WTC11 (cell line): ENCODE results near the gene NDUFS5. TPM values are rescaled to one million over a fixed set of nuclear protein-coding genes. Genes with fewer than 3 reads are reported as not detected.

Source experiments
- AFF4 ChIP-seq: sonication (generic); formaldehyde crosslinking; IDR thresholded peaks from 2 replicates; pipeline ENCODE4 v1.8.1; 2023; ENCODE audit warnings: mild to moderate bottlenecking, missing genetic modification reagents, borderline replicate concordance
- ATF3 ChIP-seq: sonication (generic); formaldehyde crosslinking; conservative IDR thresholded peaks from 2 replicates; pipeline ENCODE4 v1.8.1; 2022; ENCODE audit warnings: mild to moderate bottlenecking, missing genetic modification reagents
- ESRRA ChIP-seq: sonication (generic); formaldehyde crosslinking; IDR thresholded peaks from 2 replicates; pipeline ENCODE4 v1.8.1; 2022; ENCODE audit warnings: mild to moderate bottlenecking, missing genetic modification reagents, borderline replicate concordance
- ETV6 ChIP-seq: sonication (generic); formaldehyde crosslinking; IDR thresholded peaks from 2 replicates; pipeline ENCODE4 v1.8.1; 2022; ENCODE audit warnings: mild to moderate bottlenecking, missing genetic modification reagents
- FOXK1 ChIP-seq: sonication (generic); formaldehyde crosslinking; IDR thresholded peaks from 2 replicates; pipeline ENCODE4 v1.8.0; 2022; ENCODE audit warnings: mild to moderate bottlenecking, moderate library complexity, missing genetic modification reagents
- FOXP1 ChIP-seq: sonication (generic); formaldehyde crosslinking; IDR thresholded peaks from 2 replicates; pipeline ENCODE4 v1.8.0; 2022; ENCODE audit warnings: missing genetic modification reagents, mild to moderate bottlenecking, moderate library complexity, borderline replicate concordance
- IRF1 ChIP-seq: sonication (generic); formaldehyde crosslinking; IDR thresholded peaks from 2 replicates; pipeline ENCODE4 v1.8.0; 2023; ENCODE audit warnings: missing genetic modification reagents
- IRF2 ChIP-seq: sonication (generic); formaldehyde crosslinking; IDR thresholded peaks from 2 replicates; pipeline ENCODE4 v1.8.0; 2022; ENCODE audit warnings: low read depth, missing genetic modification reagents, borderline replicate concordance
- JAZF1 ChIP-seq: fragments of 250-450 bp; sonication (Bioruptor Pico); IDR thresholded peaks from 2 replicates; pipeline ENCODE4 v1.9.0; 2021; ENCODE audit warnings: moderate library complexity, mild to moderate bottlenecking, inconsistent platforms
- NFE2L1 ChIP-seq: sonication (generic); formaldehyde crosslinking; IDR thresholded peaks from 2 replicates; pipeline ENCODE4 v1.8.1; 2023; ENCODE audit warnings: missing genetic modification reagents
- NFYB ChIP-seq: sonication (generic); formaldehyde crosslinking; conservative IDR thresholded peaks from 2 replicates; pipeline ENCODE4 v1.8.0; 2022; ENCODE audit warnings: low read depth, missing genetic modification reagents
- NR2C2 ChIP-seq: sonication (generic); formaldehyde crosslinking; IDR thresholded peaks from 2 replicates; pipeline ENCODE4 v1.8.0; 2022; ENCODE audit warnings: mild to moderate bottlenecking, missing genetic modification reagents
- PRRX2 ChIP-seq: fragments of 250-450 bp; sonication (Bioruptor Pico); IDR thresholded peaks from 2 replicates; pipeline ENCODE4 v1.8.0; 2021; ENCODE audit warnings: mild to moderate bottlenecking
- RELA ChIP-seq: sonication (generic); formaldehyde crosslinking; IDR thresholded peaks from 2 replicates; pipeline ENCODE4 v1.8.1; 2022; ENCODE audit warnings: missing genetic modification reagents, mild to moderate bottlenecking, borderline replicate concordance
- SOX15 ChIP-seq: fragments of 250-450 bp; sonication (Bioruptor Pico); IDR thresholded peaks from 2 replicates; pipeline ENCODE4 v1.9.0; 2021; ENCODE audit warnings: mild to moderate bottlenecking
- SP1 ChIP-seq: sonication (generic); formaldehyde crosslinking; conservative IDR thresholded peaks from 2 replicates; pipeline ENCODE4 v1.8.1; 2022; ENCODE audit warnings: missing genetic modification reagents
- TEAD1 ChIP-seq: sonication (generic); formaldehyde crosslinking; IDR thresholded peaks from 2 replicates; pipeline ENCODE4 v1.8.0; 2022; ENCODE audit warnings: mild to moderate bottlenecking, missing genetic modification reagents
- TEAD4 ChIP-seq: sonication (generic); formaldehyde crosslinking; IDR thresholded peaks from 2 replicates; pipeline ENCODE4 v1.8.0; 2022; ENCODE audit warnings: mild to moderate bottlenecking, missing genetic modification reagents
- TP53 ChIP-seq: sonication (generic); formaldehyde crosslinking; IDR thresholded peaks from 2 replicates; pipeline ENCODE4 v1.8.1; 2023; ENCODE audit warnings: mild to moderate bottlenecking, missing genetic modification reagents
- ZBTB43 ChIP-seq: sonication (generic); formaldehyde crosslinking; IDR thresholded peaks from 2 replicates; pipeline ENCODE4 v1.8.1; 2023; ENCODE audit warnings: mild to moderate bottlenecking, missing genetic modification reagents
- ZNF281 ChIP-seq: sonication (generic); formaldehyde crosslinking; IDR thresholded peaks from 2 replicates; pipeline ENCODE4 v1.8.0; 2023; ENCODE audit warnings: mild to moderate bottlenecking, missing genetic modification reagents
- ZNF512 ChIP-seq: sonication (generic); formaldehyde crosslinking; IDR thresholded peaks from 2 replicates; pipeline ENCODE4 v1.8.1; 2022; ENCODE audit warnings: missing genetic modification reagents, borderline replicate concordance
- ZNF532 ChIP-seq: fragments of 250-450 bp; sonication (Bioruptor Pico); IDR thresholded peaks from 2 replicates; pipeline ENCODE4 v1.9.0; 2021; ENCODE audit warnings: mild to moderate bottlenecking, borderline replicate concordance
- total RNA-seq: library from RNA; stranded (reverse); gene quantifications from 3 replicates; pipeline ENCODE4 v1.2.3, GENCODE V29; 2021

Gene NDUFS5
- total RNA-seq, 1 experiment from 2014 or later = 402 TPM

GRCh38 chr1:38990738-38991637, 35.2 kb upstream of the NDUFS5 start, which contains the start of gene AKIRIN1 (continued):
- TF ChIP-seq AFF4 (CRISPR knock-in tag) (no peak), TEAD1 (CRISPR knock-in tag) (peak; percentile 66), TEAD4 (peak; percentile 71; the same call in 1 of the 2 replicates), SOX15 (CRISPR knock-in tag) (no peak), ZNF512 (CRISPR knock-in tag) (no peak), NFE2L1 (peak; percentile 60; the same call in 1 of the 2 replicates), ZNF532 (no peak), ETV6 (CRISPR knock-in tag) (no peak), PRRX2 (CRISPR knock-in tag) (no peak), RELA (CRISPR knock-in tag) (peak; percentile 73; the same call in 1 of the 2 replicates), NR2C2 (CRISPR knock-in tag) (no peak), SP1 (peak; percentile 96), IRF1 (CRISPR knock-in tag) (no peak), FOXP1 (CRISPR knock-in tag) (peak; percentile 77; the same call in 1 of the 2 replicates), ZNF281 (CRISPR knock-in tag) (peak; percentile 91), ATF3 (CRISPR knock-in tag) (no peak), IRF2 (no peak), ZBTB43 (CRISPR knock-in tag) (peak; percentile 71), ESRRA (0 out of 2 replicates have a peak, but pooled peaks have one; percentile 51), TP53 (CRISPR knock-in tag) (peak; percentile 69; the same call in 1 of the 2 replicates), JAZF1 (no peak), FOXK1 (CRISPR knock-in tag) (peak; percentile 27; the same call in 1 of the 2 replicates), NFYB (peak; percentile 38; the same call in 1 of the 2 replicates)
